HEK293 (cell line): Measurements from ENCODE around the gene FILIP1.
A peak's percentile ranks its signal among the peaks of the same experiment; 100 is the strongest.

Source experiments
- CTCF ChIA-PET: fragments of 350-600 bp; formaldehyde crosslinking; extraction: SDS; loops from one replicate; lab custom pipeline; 2021; ENCODE audit warnings: antibody characterized with exemption; lab: Yijun Ruan, JAX
- POLR2A ChIA-PET: fragments of 300-600 bp; formaldehyde crosslinking; extraction: SDS; loops from one replicate; lab custom pipeline; 2020; ENCODE audit warnings: antibody characterized with exemption, inconsistent platforms; lab: Yijun Ruan, JAX
- H3K27ac ChIP-seq: fragments of 200-500 bp; sonication (Bioruptor generic); 2 replicates; pipeline ENCODE4 v1.5.1; 2014; ENCODE audit warnings: low read depth, low read length, control low read depth, inconsistent platforms; ENCODE audit errors: extremely low read depth
- H3K36me3 ChIP-seq, 2 experiments: fragments of 200-500 bp in 1 of 2; sonication (Bioruptor generic) in 1 of 2; 1 replicate in 1 of 2; 2 replicates in 1 of 2; pipeline ENCODE4 v1.5.1; 2014 to 2017; ENCODE audit warnings: inconsistent platforms in 2 of 2, low read length in 2 of 2; ENCODE audit not compliant: control insufficient read depth in 2 of 2, insufficient read depth in 1 of 2
- H3K4me1 ChIP-seq: fragments of 200-500 bp; sonication (Bioruptor generic); 2 replicates; pipeline ENCODE4 v1.5.1; 2014; ENCODE audit warnings: mild to moderate bottlenecking, low read length, inconsistent platforms; ENCODE audit not compliant: control insufficient read depth, insufficient read depth
- H3K4me3 ChIP-seq: 2 replicates; pipeline ENCODE4 v1.5.1; 2011; ENCODE audit warnings: low read depth, mild to moderate bottlenecking, control low read depth, low read length, moderate library complexity
- H3K9me3 ChIP-seq: fragments of 200-500 bp; sonication (Bioruptor generic); 2 replicates; pipeline ENCODE4 v1.5.1; 2014; ENCODE audit warnings: low read depth, low read length, inconsistent platforms; ENCODE audit not compliant: control insufficient read depth, insufficient read depth
- EGR2 ChIP-seq: fragments of 450-650 bp; formaldehyde crosslinking; IDR thresholded peaks from 2 replicates; pipeline ENCODE4 v1.5.1; 2016; ENCODE audit warnings: low read depth, missing biosample characterization, missing genetic modification characterization
- KLF9 ChIP-seq: fragments of 450-650 bp; formaldehyde crosslinking; IDR thresholded peaks from 2 replicates; pipeline ENCODE4 v1.5.1; 2016; ENCODE audit warnings: missing biosample characterization, missing genetic modification characterization, low read depth
- PRDM10 ChIP-seq: fragments of 450-650 bp; formaldehyde crosslinking; IDR thresholded peaks from 2 replicates; pipeline ENCODE4 v1.5.1; 2016; ENCODE audit warnings: missing biosample characterization, missing genetic modification characterization
- PRDM2 ChIP-seq: fragments of 450-650 bp; formaldehyde crosslinking; IDR thresholded peaks from 2 replicates; pipeline ENCODE4 v1.5.1; 2016; ENCODE audit warnings: missing biosample characterization, missing genetic modification characterization, borderline replicate concordance
- SCRT1 ChIP-seq: fragments of 450-650 bp; formaldehyde crosslinking; IDR thresholded peaks from 2 replicates; pipeline ENCODE4 v1.5.1; 2016; ENCODE audit warnings: missing biosample characterization, missing genetic modification characterization, borderline replicate concordance
- SCRT2 ChIP-seq: fragments of 450-650 bp; formaldehyde crosslinking; IDR thresholded peaks from 2 replicates; pipeline ENCODE4 v1.5.1; 2016; ENCODE audit warnings: missing biosample characterization, missing genetic modification characterization
- YY2 ChIP-seq: fragments of 450-650 bp; formaldehyde crosslinking; IDR thresholded peaks from 2 replicates; pipeline ENCODE4 v1.5.1; 2016; ENCODE audit warnings: missing biosample characterization, missing genetic modification characterization
- ZNF16 ChIP-seq: fragments of 450-650 bp; formaldehyde crosslinking; IDR thresholded peaks from 2 replicates; pipeline ENCODE4 v1.5.1; 2016; ENCODE audit warnings: low read depth, missing biosample characterization, missing genetic modification characterization
- ZNF335 ChIP-seq: fragments of 450-650 bp; formaldehyde crosslinking; conservative IDR thresholded peaks from 2 replicates; pipeline ENCODE4 v1.5.1; 2016; ENCODE audit warnings: missing biosample characterization, missing genetic modification characterization
- ZNF433 ChIP-seq: fragments of 450-650 bp; formaldehyde crosslinking; IDR thresholded peaks from 2 replicates; pipeline ENCODE4 v1.5.1; 2016; ENCODE audit warnings: missing biosample characterization, missing genetic modification characterization, low read depth
- ZNF555 ChIP-seq: fragments of 450-650 bp; formaldehyde crosslinking; conservative IDR thresholded peaks from 2 replicates; pipeline ENCODE4 v1.5.1; 2017; ENCODE audit warnings: missing biosample characterization, mild to moderate bottlenecking, missing genetic modification characterization, inconsistent platforms
- ZNF585B ChIP-seq: fragments of 450-650 bp; formaldehyde crosslinking; IDR thresholded peaks from 2 replicates; pipeline ENCODE4 v1.5.1; 2016; ENCODE audit warnings: missing biosample characterization, missing genetic modification characterization
- ZNF610 ChIP-seq: fragments of 450-650 bp; formaldehyde crosslinking; IDR thresholded peaks from 2 replicates; pipeline ENCODE4 v1.5.1; 2016; ENCODE audit warnings: missing biosample characterization, missing genetic modification characterization, borderline replicate concordance
- ZNF660 ChIP-seq: fragments of 450-650 bp; IDR thresholded peaks from 2 replicates; pipeline ENCODE4 v1.5.1; 2018; ENCODE audit warnings: missing biosample characterization, mild to moderate bottlenecking, missing genetic modification characterization
- ZNF664 ChIP-seq: fragments of 450-650 bp; formaldehyde crosslinking; IDR thresholded peaks from 2 replicates; pipeline ENCODE4 v1.5.1; 2016; ENCODE audit warnings: missing biosample characterization, missing genetic modification characterization
- TF ChIP-seq, protein P1 (sequence below): fragments of 450-650 bp; formaldehyde crosslinking; IDR thresholded peaks from 2 replicates; pipeline ENCODE4 v1.5.1; 2016; ENCODE audit warnings: missing biosample characterization, missing genetic modification characterization
- TF ChIP-seq, protein P2 (sequence below): fragments of 450-650 bp; formaldehyde crosslinking; IDR thresholded peaks from 2 replicates; pipeline ENCODE4 v1.5.1; 2017; ENCODE audit warnings: missing biosample characterization, missing genetic modification characterization

FILIP1 gene

GRCh38 chr6:75349262-75349984, 144.2 kb downstream of the FILIP1 start (continued):
- TF ChIP-seq, protein P1, sequence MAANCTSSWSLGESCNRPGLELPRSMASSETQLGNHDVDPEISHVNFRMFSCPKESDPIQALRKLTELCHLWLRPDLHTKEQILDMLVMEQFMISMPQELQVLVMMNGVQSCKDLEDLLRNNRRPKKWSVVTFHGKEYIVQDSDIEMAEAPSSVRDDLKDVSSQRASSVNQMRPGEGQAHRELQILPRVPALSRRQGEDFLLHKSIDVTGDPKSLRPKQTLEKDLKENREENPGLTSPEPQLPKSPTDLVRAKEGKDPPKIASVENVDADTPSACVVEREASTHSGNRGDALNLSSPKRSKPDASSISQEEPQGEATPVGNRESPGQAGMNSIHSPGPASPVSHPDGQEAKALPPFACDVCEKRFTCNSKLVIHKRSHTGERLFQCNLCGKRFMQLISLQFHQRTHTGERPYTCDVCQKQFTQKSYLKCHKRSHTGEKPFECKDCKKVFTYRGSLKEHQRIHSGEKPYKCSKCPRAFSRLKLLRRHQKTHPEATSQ (tag by site-specific recombination): no peak
- TF ChIP-seq ZNF660 (tag by site-specific recombination) (0 out of 2 replicates have a peak, but pooled peaks have one; percentile 27), ZNF433 (tag by site-specific recombination) (no peak), YY2 (tag by site-specific recombination) (no peak), KLF9 (tag by site-specific recombination) (peak; percentile 39; the same call in 1 of the 2 replicates)

DNA sequence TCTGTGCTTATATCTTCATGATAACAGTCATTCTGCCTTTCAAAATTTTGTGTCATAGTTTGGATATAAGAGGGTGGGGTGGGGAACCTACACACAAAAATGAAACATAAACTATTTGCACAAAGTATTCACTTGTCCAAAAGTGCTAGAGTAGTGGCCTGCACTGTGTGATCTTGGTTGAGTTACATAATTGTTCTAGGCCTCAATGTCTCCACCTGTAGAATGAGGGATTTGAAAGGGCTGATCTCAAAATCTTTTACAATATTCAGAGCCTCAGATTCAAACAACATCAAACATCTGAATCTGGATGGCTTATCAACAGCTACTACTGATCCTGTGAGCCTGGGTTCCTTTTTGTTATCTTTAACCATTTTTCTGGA, 144.7 kb downstream of the FILIP1 start:
- TF ChIP-seq SCRT2 (tag by site-specific recombination): peak; percentile 93
- TF ChIP-seq ZNF585B: no peak
- no peak for TF ChIP-seq ZNF664 (tag by site-specific recombination)
- peak; percentile 32; the same call in 1 of the 2 replicates for TF ChIP-seq SCRT1
- H3K4me1 ChIP-seq: peaks cover 31% of the 10 kb centered on the region
- no peak overlapping the region for H3K4me3 ChIP-seq
- ChIA-PET CTCF (interaction anchor here (0.7 to 2.5 kb wide), 7 partner anchors 11 to 82 kb away, joined by 3 to 14 read pairs (median 4); no protein-coding TSS in a partner anchor), POLR2A (interaction anchor here (0.7 to 1.5 kb wide), 6 partner anchors 8 to 253 kb away, joined by 3 to 11 read pairs (median 3); partner anchors contain the start of genes SENP6 and TMEM30A)
- H3K9me3 ChIP-seq: no peaks in the 10 kb centered on the region
- peak overlapping the region; percentile 81; the same call in 1 of the 2 replicates for H3K27ac ChIP-seq
- H3K36me3 ChIP-seq: no peaks in the 10 kb centered on the region

GRCh38 chr6:75347898-75348610, 145.5 kb downstream of the FILIP1 start:
- POLR2A ChIA-PET: interaction anchor here (0.6 to 1.2 kb wide), 3 partner anchors 14 to 190 kb away, joined by 3 to 5 read pairs (median 4); no protein-coding TSS in a partner anchor
- CTCF ChIA-PET: interaction anchor here (0.6 to 2.5 kb wide), 7 partner anchors 10 to 225 kb away, joined by 3 to 7 read pairs (median 4); no protein-coding TSS in a partner anchor
- peaks cover 31% of the 10 kb centered on the region for H3K4me1 ChIP-seq
- no peaks in the 10 kb centered on the region for H3K36me3 ChIP-seq
- H3K9me3 ChIP-seq: no peaks in the 10 kb centered on the region
- H3K27ac ChIP-seq: no peak overlapping the region
- H3K4me3 ChIP-seq: no peak overlapping the region
- TF ChIP-seq ZNF555 (tag by site-specific recombination) (no peak), ZNF610 (no peak), EGR2 (no peak), PRDM10 (tag by site-specific recombination) (peak; percentile 91), PRDM2 (tag by site-specific recombination) (no peak), ZNF335 (peak; percentile 64), ZNF16 (tag by site-specific recombination) (no peak)
- TF ChIP-seq, protein P2, sequence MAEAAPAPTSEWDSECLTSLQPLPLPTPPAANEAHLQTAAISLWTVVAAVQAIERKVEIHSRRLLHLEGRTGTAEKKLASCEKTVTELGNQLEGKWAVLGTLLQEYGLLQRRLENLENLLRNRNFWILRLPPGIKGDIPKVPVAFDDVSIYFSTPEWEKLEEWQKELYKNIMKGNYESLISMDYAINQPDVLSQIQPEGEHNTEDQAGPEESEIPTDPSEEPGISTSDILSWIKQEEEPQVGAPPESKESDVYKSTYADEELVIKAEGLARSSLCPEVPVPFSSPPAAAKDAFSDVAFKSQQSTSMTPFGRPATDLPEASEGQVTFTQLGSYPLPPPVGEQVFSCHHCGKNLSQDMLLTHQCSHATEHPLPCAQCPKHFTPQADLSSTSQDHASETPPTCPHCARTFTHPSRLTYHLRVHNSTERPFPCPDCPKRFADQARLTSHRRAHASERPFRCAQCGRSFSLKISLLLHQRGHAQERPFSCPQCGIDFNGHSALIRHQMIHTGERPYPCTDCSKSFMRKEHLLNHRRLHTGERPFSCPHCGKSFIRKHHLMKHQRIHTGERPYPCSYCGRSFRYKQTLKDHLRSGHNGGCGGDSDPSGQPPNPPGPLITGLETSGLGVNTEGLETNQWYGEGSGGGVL (tag by site-specific recombination): peak; percentile 11; the same call in 1 of the 2 replicates
